ENCODE results near the gene CD47. TPM values are rescaled to one million over a fixed set of nuclear protein-coding genes. Genes with fewer than 3 reads are reported as not detected.

CD47 gene
- total RNA-seq, 1 donor from 2014 or later: 102 TPM

DNA sequence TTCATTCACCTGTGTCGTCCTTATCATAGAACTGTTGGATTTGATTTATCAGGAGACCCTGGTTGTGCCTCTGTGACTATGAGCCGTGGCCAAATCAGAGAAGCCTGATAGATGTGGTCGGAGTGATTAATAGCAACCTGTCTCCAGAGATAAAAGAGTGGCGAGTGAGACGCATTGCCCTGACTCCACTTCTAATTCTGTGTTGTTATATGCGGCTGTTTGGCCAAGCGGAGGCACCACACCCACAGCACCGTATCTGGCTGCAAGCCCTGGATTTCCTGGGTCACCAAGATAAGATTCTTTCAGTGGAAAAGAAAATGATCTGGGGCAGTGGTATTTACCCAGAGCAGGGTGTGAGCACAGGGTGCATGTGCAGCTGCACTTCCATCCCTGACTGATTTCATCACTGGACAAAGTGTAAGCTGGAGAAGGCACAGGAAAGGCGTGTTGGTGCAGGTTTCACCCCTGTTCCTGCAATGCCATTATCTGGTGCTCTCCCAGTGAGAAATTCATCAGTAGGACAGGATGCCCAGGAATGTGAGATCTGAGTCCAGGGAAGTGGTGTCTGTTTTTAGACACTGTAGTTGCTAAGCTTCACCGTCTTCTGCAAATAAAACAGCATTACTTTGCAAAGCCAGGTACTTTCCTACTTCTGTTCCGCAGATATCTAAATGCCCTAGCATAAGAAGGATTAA lies 84.6 kb downstream of the CD47 start:
- Histone ChIP-seq H3K79me2 (ENCODE audit: low read depth) (no peaks in the 10 kb centered on the region), H3F3A (ENCODE audit: low read depth) (no peaks in the 10 kb centered on the region), H3K4me2 (no peak overlapping the region), H4K20me1 (ENCODE audit: low read depth) (no peaks in the 10 kb centered on the region), H3K9me3 (ENCODE audit: low read depth) (no peaks in the 10 kb centered on the region), H3K4me3 (no peak overlapping the region), H3K27me3 (no peaks in the 10 kb centered on the region), H3K27ac (no peak overlapping the region), H3K36me3 (no peaks in the 10 kb centered on the region), H2AFZ (replicated peaks) (no peak overlapping the region), H3K9ac (no peak overlapping the region), H3K4me1 (no peaks in the 10 kb centered on the region)
- Mint-ChIP-seq H3K27ac (no peak overlapping the region), H3K9me3 (no peaks in the 10 kb centered on the region), H3K27me3 (ENCODE audit: insufficient read depth, low read depth) (no peaks in the 10 kb centered on the region), H3K36me3 (no peaks in the 10 kb centered on the region), H3K4me1 (peaks cover 8% of the 10 kb centered on the region), H3K4me3 (no peak overlapping the region)
- TF ChIP-seq, protein P1, sequence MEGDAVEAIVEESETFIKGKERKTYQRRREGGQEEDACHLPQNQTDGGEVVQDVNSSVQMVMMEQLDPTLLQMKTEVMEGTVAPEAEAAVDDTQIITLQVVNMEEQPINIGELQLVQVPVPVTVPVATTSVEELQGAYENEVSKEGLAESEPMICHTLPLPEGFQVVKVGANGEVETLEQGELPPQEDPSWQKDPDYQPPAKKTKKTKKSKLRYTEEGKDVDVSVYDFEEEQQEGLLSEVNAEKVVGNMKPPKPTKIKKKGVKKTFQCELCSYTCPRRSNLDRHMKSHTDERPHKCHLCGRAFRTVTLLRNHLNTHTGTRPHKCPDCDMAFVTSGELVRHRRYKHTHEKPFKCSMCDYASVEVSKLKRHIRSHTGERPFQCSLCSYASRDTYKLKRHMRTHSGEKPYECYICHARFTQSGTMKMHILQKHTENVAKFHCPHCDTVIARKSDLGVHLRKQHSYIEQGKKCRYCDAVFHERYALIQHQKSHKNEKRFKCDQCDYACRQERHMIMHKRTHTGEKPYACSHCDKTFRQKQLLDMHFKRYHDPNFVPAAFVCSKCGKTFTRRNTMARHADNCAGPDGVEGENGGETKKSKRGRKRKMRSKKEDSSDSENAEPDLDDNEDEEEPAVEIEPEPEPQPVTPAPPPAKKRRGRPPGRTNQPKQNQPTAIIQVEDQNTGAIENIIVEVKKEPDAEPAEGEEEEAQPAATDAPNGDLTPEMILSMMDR (IDR thresholded peaks at IDR 0.05): no peak
- no peak for TF ChIP-seq EZH2phosphoT487 (IDR thresholded peaks at IDR 0.05)
- TF ChIP-seq EZH2 (IDR thresholded peaks at IDR 0.05): no peak
- no peak for DNase-seq (ENCODE audit: low spot score)

DNA sequence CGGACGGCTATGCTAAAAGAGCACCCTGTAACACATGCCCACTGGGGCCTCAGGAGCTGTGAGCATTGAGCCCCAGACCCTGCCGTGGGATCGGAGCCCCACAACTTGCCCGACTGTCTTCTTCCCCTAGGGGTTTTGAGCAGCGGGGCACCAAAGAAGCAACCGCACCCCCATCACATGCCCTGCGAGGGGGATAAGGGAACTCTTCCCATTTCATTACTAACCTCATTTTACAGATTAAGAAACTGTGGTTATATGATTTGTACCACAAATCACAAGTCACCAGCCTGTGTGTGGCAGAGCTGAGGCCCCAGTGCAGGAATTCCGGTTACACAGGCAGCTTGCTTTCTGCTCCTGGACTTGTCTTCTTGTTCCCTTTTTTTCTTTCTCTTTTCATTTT lies 86.2 kb downstream of the CD47 start:
- no peaks in the 10 kb centered on the region for H3K27me3 ChIP-seq
- no peaks in the 10 kb centered on the region for H3K36me3 ChIP-seq
- TF ChIP-seq, protein P1 (IDR thresholded peaks at IDR 0.05): no peak
- no peak for TF ChIP-seq EZH2phosphoT487 (IDR thresholded peaks at IDR 0.05)
- TF ChIP-seq EZH2 (IDR thresholded peaks at IDR 0.05): no peak
- H3K9me3 ChIP-seq (ENCODE audit: low read depth): no peaks in the 10 kb centered on the region
- no peaks in the 10 kb centered on the region for H3F3A ChIP-seq (ENCODE audit: low read depth)
- no peak for DNase-seq (ENCODE audit: low spot score)
- H3K9ac ChIP-seq: no peak overlapping the region
- H4K20me1 ChIP-seq (ENCODE audit: low read depth): no peaks in the 10 kb centered on the region
- H3K4me1 ChIP-seq: no peaks in the 10 kb centered on the region
- no peak overlapping the region for H3K27ac ChIP-seq
- no peak overlapping the region for H2AFZ ChIP-seq (replicated peaks)
- peaks cover 2% of the 10 kb centered on the region for H3K36me3 Mint-ChIP-seq
- H3K79me2 ChIP-seq (ENCODE audit: low read depth): no peaks in the 10 kb centered on the region
- H3K4me2 ChIP-seq: no peak overlapping the region
- no peak overlapping the region for H3K4me3 Mint-ChIP-seq
- no peak overlapping the region for H3K4me3 ChIP-seq
- peaks cover 8% of the 10 kb centered on the region for H3K4me1 Mint-ChIP-seq
- no peak overlapping the region for H3K27ac Mint-ChIP-seq
- H3K9me3 Mint-ChIP-seq: peaks cover 7% of the 10 kb centered on the region
- peaks cover under 1% of the 10 kb centered on the region for H3K27me3 Mint-ChIP-seq (ENCODE audit: insufficient read depth, low read depth)

DNA sequence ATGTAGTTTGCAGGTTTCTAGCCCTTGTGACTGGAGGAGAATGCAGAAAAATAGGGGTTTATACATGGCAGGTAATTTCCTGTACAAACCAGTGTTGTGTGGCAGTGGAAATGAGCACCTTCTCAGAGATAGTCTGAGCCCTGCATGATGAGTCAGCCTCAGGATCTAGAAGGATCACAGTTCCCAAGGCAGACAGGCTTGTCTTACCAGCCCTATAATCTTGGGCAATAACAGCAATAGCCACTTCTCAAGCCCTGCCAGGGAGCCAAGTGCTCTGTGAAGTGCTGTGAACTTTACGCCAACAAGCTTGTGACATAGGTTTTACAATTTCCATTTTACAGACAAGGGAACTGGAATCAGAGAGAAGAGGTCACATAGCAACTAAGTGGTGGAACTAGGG lies 89.4 kb downstream of the CD47 start:
- H2AFZ ChIP-seq (replicated peaks): no peak overlapping the region
- no peak for DNase-seq (ENCODE audit: low spot score)
- no peaks in the 10 kb centered on the region for H4K20me1 ChIP-seq (ENCODE audit: low read depth)
- Mint-ChIP-seq H3K4me3 (no peak overlapping the region), H3K9me3 (peaks cover 7% of the 10 kb centered on the region), H3K27me3 (ENCODE audit: insufficient read depth, low read depth) (peaks cover 2% of the 10 kb centered on the region), H3K4me1 (peaks cover 21% of the 10 kb centered on the region), H3K36me3 (peaks cover 2% of the 10 kb centered on the region), H3K27ac (no peak overlapping the region)
- H3K36me3 ChIP-seq: no peaks in the 10 kb centered on the region
- no peak overlapping the region for H3K4me2 ChIP-seq
- no peak overlapping the region for H3K9ac ChIP-seq
- no peak overlapping the region for H3K27ac ChIP-seq
- no peaks in the 10 kb centered on the region for H3F3A ChIP-seq (ENCODE audit: low read depth)
- H3K4me3 ChIP-seq: no peak overlapping the region
- no peaks in the 10 kb centered on the region for H3K27me3 ChIP-seq
- no peak for TF ChIP-seq EZH2phosphoT487 (IDR thresholded peaks at IDR 0.05)
- no peak for TF ChIP-seq EZH2 (IDR thresholded peaks at IDR 0.05)
- TF ChIP-seq, protein P1 (IDR thresholded peaks at IDR 0.05): no peak
- H3K79me2 ChIP-seq (ENCODE audit: low read depth): no peaks in the 10 kb centered on the region
- H3K9me3 ChIP-seq (ENCODE audit: low read depth): no peaks in the 10 kb centered on the region
- H3K4me1 ChIP-seq: no peaks in the 10 kb centered on the region
